G401.6 (cell line): Measurements from ENCODE around the gene INO80C.
"Not testable (repeated sequence)": the region's sequence is repeated elsewhere in the genome, so short reads cannot be mapped to it uniquely, and the experiment has no call there.

ENCODE experiments used
- FAIRE-seq: peaks from 2 replicates; lab custom pipeline; 2012; peaks lifted over from hg19 to GRCh38; lab: Jason Lieb, UNC

INO80C gene

DNA sequence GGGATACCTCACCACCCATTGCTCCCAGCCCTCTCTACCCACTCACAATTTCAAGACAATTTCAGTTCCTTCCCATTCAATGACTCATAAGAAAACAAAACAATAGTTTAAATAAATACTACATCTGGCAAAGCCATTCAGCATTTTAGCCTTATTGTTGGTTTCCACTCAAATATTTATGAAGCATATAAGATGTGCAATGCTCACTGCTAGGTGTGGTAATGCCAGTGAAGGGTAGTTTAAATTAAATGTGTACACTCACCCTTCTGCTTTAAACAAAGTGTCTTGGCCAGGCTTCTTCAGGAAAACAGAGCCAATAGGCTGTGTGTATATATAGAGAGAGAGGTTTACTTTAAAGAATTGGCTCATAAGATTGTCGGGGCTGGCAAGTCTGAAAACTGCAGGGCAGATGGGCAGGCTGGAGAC lies 37.0 kb downstream of the INO80C start:
- no peak for FAIRE-seq

DNA sequence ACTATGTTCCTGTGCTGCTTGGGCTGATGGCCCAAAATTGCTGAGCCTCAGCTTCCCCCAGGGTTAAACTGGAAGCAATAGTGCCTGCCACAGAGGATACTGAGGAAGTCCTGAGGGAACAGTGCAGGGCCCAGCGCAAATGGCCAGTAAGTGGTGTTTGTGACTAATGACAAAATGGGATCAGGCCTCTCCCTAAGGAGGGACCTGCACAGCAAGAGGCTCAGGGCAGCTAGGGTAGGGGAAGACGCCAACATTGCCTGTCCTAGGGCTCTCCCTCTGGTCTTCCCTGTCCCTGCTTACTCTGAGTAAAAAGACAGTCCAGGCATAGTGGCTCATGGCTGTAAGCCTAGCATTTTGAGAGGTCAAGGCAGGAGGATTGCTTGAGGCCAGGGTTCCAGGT lies 37.8 kb downstream of the INO80C start:
- no peak for FAIRE-seq

DNA sequence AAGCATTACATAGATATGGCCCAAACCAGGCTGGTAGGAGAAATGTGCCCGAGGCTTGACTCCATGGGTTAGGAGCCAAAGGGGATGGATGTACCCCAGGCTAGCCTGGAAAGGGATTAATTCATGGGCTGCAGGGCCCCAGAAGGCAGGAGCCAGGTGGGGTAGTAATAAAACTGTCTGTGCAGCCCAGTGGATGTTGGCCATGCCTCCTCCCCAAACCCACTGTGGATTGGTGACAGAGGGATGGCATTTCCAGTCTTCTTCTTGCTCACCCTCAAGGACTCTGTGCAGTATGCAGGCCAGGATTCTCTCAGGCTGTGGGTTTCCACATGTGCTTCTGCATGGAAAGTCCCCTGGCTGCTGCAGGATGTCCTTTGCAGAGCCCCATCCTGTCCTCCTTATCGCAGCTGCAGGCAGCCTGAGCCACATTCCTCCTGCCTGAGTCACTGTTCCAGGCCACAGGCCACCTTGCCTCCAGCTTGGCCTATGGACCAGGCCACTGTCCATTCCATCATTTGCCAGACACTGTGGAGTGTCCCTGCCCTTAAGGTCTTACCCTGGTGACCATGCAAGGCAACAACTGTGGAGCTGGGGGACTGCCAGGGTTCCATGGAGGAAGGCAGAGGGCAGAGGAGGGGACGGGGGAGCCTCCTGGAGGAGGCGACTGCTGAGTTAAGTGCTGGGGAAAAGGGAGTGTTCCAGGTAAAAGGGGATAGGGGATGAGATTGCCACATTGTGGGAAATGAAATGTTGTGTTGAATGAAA lies 38.9 kb downstream of the INO80C start:
- FAIRE-seq, result no peak

DNA sequence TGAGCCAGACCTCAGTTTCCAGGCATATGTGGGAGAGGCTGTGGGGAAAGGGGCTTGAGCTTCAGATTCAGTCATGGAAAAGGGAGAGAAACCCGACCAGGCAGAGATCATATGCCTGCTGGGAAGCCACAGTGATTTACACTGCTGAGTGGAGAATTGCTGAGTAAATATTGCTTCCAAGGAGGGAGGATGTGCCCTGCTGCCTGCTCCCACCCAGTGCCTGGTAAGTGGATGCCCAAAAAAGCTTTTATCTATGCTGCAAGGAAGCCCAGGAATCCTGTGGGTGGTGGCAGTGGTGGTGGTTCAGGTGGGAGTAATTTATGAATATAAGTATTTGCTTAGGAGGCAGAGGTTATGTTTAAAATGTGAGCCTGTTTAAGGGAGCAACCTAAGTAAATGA lies 39.5 kb downstream of the INO80C start:
- no peak for FAIRE-seq

DNA sequence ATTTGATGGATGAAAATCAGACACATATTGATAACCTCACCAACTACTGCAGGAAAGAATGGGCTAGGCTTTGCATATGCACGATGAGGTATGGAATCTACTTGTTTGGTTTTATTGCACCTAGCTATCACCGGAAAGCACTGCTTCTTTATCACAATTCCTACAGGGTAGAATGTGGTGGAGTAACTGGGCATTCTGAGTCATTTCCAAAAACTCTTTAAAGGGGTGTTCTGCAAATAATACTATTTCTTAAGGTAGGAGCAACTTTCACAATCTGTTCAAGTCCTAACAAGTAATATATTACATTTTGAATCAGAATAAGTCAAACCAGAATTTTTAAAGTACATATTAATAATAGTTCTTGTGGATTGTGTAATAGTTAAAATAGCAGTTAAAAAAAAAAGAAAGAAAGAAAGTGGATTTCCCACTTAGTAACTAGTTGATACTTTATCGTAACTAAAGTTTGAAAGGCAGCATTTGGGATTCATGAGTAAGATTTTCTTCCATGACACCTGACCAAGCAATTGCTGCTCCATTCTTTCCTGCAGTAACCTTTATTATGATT lies 40.5 kb downstream of the INO80C start:
- peak; percentile 23 for FAIRE-seq

DNA sequence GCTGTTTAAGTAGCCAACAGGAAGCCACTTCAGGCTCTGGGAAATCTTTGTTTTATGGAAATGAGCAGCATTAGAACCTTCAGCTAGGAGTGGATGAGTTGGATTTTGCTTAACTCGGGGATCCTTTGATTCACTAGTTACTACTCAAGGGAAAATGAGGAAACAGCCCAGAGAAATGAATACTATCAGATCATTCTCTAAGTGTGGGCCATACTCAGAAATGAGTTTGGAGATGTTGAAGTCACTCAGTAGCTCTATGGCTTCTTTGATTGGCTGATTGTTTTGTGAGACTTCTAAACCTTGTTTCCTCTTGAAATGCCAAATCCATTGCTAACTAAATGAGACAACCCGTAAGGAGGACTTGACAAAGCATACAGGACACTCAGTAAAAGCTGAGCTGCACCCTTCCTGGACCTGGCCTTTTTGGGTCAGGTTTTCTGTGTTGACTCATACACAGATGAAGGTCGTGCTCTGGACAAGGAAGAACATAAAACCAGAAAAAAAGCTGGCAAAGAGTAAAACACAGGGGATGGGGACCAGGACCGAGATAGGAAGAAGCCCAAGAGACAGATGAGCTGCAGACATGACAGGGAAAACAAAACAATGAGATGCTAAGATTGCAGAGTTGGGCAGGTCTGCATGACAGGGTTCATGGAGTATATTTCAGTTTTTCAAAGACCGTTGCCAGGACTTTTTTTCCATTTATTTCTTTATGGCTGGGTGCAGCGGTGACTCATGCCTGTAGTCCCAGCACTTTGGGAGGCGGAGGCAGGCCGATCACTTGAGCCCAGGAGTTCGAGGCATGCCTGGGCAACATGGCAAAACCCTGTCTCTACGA lies 41.6 kb downstream of the INO80C start:
- no peak for FAIRE-seq

DNA sequence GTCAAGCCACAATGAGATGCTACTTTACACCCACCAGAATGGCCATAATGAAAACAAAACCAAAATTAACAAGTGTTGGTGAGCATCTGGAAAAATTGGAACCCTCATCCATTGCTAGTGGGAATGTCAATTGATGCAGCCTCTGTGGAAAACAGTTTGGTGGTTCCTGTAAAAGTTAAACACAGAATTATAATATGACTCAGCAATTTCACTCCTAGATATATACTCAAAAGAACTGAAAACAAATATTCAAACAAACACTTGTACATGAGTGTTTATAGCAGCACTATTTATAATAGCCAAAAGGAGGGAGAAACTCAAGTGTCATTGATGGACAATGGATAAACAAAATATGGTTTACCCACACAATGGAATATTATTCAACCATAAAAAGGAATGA lies 43.0 kb downstream of the INO80C start:
- FAIRE-seq, result no peak

DNA sequence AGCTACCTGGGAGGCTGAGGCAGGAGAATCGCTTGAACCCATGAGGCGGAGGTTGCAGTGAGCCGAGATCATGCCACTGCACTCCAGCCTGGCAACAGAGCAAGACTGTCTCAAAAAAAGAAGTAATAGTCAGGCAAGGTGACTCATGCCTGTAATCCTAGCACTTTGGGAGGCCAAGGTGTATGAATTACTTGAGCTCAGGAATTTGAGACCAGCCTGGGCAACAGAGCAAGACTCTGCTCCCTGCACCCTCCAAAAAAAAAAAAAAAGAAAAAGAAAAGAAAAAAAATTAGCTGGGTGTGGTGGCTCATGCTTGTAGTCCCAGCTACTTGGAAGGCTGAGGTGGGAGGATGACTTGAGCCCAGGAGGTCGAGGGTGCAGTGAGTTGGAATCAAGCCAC lies 44.7 kb downstream of the INO80C start:
- FAIRE-seq, result not testable (repeated sequence)

DNA sequence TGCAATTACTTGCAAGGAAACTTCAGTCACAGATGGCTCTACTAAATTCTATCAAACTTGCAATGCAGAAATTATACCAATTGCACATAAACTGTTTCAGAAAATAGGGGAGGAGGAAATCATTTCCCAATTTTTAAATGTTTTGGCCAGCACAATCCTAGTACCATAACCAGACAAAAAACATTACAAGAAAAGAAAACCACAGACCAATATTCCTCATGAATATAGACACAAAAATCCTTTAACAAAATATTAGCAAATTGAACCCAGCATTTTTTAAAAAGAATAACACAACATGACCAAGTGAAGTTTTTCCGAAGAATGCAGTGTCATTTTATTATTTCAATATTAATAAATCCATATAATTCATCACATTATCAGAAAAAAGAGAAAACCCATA lies 45.8 kb downstream of the INO80C start:
- FAIRE-seq, result no peak

DNA sequence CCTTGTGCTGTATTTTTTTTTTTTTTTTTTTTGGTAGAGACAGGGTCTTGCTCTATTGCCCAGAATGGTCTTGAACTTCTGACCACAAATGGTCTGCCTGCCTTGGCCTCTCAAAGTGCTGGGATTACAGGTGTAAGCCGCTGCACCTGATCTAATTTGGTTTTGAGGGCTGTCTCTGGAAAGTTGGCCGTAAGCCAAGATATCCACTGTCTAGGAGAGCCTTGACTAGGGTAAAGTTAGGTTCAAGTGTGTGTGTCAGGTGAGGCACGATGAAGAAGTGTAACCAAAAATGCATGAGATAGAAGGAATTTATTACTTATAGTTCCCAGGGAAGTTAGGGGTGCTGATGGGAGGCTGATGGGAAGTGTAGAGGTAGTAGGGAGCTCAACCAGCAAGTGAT lies 46.7 kb downstream of the INO80C start:
- no peak for FAIRE-seq

DNA sequence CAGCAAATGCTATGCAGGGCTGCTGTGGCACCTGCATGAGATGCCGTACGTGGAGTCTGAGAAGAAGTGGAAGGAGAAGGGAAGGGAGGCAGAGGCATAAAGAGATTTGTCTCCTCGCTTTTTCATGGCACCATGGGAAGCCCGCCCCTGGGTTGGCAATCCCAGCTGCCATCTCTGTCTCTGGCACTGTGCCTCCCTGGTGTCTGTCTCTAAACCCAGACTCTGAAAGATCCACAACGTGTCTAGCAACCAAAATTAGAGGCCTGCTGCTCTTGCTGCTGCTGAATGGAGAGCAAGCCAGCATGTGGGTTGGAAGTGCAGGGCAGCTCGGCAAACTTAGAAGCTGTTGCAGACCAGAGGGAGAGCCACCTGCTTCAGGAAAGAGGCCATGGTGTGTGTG lies 53.1 kb downstream of the INO80C start:
- FAIRE-seq, result no peak

DNA sequence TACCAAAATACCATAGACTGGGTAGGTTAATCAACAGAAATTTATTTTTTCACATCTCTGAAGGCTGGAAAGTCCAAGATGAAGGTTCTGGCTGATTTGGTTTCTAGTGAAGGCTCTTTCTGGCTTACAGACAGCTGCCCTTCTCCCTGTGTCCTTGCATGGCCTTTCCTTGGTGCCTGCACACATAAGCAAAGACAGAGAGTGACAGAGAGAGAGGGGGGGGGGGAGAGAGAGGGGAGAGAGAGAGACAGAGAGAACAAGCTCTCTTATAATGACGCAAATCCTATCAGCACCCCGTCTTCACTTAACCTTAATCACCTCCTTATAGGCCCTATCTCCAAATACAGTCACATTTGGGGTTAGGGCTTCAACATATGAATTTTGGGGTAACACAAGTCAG lies 53.9 kb downstream of the INO80C start:
- FAIRE-seq, result no peak

DNA sequence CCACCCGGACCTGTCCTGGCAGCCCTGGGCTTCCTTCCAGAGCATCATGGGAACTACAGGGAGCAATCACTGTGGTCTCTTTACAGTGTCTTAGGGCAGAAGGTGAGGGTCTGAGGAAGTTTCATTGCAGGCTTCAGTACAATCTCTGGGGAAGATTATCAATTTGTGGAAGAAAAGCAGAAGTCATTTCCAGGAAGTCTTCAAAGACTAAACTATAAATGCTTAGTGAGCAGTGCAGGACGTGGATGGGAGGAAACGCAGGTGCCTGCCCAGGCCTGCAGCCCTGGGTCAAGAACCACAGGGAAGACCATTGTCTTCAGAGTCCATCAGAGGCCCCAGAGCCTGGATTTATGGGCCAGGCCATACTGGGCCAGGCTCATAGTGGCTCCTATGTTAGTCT lies 54.3 kb downstream of the INO80C start:
- no peak for FAIRE-seq

DNA sequence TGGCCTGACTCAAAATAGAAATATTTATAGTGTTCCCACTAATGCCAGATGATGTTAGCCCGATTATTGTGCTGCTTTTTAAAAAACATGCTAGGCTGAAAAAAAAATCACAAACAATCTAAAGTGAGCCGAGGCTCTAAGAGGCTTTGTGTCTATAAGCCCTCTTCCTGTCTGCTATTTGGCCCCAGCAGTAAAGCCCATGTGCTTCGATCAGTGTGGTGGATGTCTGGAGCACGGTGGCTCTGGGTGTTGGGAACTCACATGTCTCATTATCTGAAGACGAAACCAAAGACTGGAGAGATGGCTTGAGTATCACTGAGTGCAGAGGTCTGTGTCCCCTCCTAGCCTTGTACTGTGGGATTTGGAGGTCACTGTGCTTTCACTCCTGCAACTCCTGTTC lies 55.1 kb downstream of the INO80C start:
- FAIRE-seq, result no peak

DNA sequence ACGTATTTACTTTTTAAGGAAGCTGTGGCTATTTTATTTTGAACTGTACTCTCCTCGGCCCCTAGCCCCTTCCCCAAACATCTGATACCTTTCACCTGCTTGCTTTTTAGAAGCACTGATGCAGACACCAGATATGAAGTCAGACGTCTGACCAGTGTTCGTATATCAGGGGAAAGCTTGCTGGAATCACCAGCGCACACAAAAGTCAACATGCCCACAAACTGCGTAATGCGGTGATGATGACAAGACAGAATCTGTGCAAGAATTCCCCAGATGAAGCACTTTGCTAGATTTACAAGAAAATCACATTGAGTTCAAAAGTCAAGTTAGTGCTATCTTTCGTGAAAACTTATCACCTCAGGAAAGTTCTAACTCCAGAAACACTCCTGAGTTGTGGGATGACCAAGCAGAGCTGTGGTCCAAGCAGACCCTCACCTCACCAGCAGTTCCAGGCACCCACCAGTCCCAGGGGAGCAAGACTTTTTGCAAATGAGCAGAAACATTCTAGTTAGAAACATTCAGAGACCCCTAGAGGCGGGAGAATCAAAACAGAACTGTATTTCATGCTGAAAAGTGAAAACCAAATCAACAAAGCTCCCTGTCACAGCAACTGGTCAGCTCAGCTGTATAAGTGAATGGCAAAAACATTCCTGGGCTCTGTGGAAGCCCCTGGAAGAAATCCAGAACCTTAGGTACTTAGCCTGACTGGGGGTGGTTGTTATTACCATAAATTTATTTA lies 55.7 kb downstream of the INO80C start:
- no peak for FAIRE-seq

DNA sequence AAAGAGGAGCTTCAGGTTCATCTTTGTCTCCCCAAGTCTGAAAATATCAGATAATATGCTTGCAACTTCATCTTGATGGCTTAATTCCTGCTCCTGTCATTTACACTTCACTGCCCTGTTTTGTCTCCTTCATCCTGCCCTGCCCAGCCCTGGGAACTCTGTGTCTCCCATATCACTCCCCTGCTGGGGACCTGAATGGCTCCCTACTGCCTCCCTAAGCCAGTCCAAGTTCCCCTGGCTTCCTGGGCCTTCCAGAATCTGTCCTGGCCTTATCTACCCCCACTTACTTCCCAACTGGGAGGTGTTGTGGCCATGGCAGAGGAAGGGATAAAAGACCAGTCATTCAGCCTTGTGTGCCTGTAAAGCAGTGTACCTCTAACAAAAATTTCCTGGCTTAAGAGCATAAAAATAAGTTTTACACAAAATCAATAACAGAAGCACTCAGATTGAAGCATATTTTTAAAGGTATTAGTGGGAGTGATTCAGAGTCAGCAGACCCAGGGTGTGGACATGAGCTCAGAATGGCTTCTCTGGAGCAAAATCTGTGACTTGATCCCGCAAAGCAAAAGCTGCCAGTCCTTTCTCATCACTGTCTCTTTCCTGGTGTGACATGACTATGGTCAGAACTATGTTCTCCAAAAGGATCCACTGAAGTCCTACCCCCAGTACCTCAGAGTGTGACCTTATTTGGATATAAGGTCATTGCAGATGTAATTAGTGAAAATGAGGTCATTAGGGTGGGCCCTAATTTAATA lies 59.1 kb downstream of the INO80C start:
- no peak for FAIRE-seq

DNA sequence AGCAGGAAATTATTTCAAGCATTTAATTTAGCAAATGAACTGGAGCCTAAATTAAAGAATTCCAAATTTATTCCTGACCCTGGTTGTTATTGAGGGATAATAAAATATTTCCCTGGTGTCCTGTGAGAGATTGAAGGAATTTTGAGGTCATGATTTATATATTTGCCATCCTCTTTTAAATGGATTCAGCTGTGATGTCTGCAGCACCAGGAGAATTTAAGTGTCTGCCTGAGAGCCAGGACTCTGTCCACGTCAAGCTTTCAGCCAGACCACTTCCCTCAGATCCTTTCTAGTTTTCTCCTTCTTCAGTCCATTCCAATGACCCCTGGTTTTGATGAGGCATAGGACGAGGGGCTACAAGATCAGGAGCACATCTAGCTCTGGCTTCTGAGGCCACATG lies 59.9 kb downstream of the INO80C start:
- FAIRE-seq, result no peak

DNA sequence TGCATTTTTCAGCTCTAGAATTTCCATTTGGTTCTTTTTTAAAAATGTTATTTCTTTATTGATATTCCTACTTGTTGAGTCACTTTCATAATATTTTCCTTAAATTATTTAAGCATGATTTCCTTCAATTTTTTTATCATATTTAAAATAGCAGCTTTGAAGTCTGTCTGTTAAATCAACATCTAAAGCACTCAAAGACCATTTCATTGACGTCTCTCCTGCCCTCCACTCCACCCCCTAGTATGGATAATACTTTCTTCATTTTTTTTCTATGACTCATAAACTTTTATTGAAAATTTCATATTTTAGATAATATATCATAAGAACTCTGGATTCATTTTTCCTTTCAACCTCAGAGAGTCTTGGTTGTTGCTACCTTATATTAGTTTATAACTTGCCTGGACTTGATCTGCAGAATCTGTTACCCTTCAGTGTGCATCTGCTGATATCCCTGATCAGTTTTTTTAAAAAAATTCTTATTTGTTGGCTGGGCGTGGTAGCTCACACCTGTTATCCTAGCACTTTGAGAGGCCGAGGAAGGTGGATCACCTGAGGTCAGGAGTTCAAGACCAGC lies 61.6 kb downstream of the INO80C start:
- FAIRE-seq, result peak; percentile 48

DNA sequence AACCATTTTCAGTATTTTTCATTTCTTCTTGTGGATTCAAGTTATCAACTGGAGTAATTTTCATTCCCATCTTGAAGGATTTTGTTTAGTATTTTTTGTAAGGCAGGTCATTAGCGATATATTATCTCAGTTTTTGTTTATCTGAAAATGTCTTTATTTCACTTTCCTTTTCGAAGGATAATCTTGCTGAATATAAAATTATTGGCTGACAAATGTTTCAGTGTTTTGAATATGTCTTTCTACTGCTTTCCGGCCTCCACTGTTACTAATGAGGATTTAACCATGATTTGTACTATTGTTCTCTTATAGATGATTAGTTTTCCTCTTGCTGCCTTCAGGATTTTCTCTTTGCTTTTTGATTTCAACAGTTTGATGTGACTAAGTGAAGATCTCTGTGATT lies 62.4 kb downstream of the INO80C start:
- FAIRE-seq, result no peak

DNA sequence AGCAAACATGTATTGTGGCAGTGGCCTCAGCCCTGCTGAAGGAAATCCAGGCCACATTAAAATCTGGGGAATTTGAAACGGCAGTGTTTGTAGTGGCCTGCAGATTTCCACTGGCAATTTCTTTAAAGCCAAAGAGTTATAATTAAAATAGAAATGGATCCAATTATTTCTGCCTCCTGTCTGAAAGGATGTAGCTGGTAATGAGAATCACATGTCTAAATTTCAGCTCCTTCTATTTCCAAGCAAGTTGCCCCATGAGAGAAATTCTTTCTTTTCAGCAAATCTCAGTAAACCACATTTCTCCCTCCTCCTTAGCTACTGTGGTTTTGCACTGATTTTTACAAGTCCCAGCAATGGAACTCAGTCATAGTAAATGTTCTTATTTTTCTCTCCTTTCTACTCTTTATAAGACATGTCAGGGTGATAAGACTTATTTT lies 65.2 kb downstream of the INO80C start:
- no peak for FAIRE-seq

DNA sequence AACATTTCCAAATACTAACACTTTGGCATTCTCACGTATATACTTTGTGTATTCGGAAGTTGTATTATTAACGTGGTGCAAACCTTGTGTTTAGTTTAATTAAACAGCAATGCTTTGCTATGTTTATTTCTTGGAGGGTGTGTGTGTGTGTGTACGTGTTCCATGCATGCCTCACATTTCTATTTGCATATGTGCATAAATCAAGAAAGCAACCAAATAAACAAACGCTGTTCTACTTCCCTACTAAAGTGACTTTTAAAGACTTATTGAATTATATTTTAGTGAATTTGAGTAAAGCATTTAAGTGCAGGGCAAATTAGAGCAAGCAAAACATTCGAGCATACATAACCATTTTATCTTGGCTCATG lies 66.4 kb downstream of the INO80C start:
- FAIRE-seq, result no peak
